Activated CD8-positive, alpha-beta memory T cell treated with anti-CD3 and anti-CD28 coated beads, Interleukin-2, amount 10 ng/mL, durations not matched to agents 7 days and 5 days (primary cell): ENCODE results near the gene TAS2R7. TPM values are rescaled to one million over a fixed set of nuclear protein-coding genes. Genes with fewer than 3 reads are reported as not detected.
A peak's percentile ranks its signal among the peaks of the same experiment; 100 is the strongest.

ENCODE experiments used
- ATAC-seq: fragments of 150-1000 bp; cut with Tn5 transposase; one replicate; pipeline ENCODE4 v1.10.0; 2021; ENCODE audit warnings: moderate library complexity
- CTCF ChIA-PET: fragments of 350-600 bp; sonication (Branson Sonifier 250); formaldehyde crosslinking; loops from one replicate; lab custom pipeline; 2021; ENCODE audit warnings: antibody characterized with exemption; lab: Charles Lee
- DNase-seq: peaks from one replicate; pipeline ENCODE4 v3.0.0-alpha.2; 2020
- H3K27ac Mint-ChIP-seq: one replicate; pipeline ENCODE4 v1.8.0; 2021; ENCODE audit warnings: mild to moderate bottlenecking, mixed read lengths
- H3K27me3 Mint-ChIP-seq: one replicate; pipeline ENCODE4 v1.8.0; 2021; ENCODE audit warnings: mixed read lengths
- H3K36me3 Mint-ChIP-seq: one replicate; pipeline ENCODE4 v1.8.0; 2021; ENCODE audit warnings: mild to moderate bottlenecking, mixed read lengths
- H3K4me1 Mint-ChIP-seq: one replicate; pipeline ENCODE4 v1.8.0; 2021; ENCODE audit warnings: mixed read lengths
- H3K4me3 Mint-ChIP-seq: one replicate; pipeline ENCODE4 v1.8.0; 2021; ENCODE audit warnings: mild to moderate bottlenecking, moderate library complexity, mixed read lengths
- H3K9me3 Mint-ChIP-seq: one replicate; pipeline ENCODE4 v1.8.0; 2022; ENCODE audit warnings: low read depth, mixed read lengths
- total RNA-seq, 2 experiments: library from RNA; stranded (reverse); gene quantifications; one replicate each; pipeline ENCODE4 v1.2.3, GENCODE V29; 2021

The TAS2R7 gene, protein sequence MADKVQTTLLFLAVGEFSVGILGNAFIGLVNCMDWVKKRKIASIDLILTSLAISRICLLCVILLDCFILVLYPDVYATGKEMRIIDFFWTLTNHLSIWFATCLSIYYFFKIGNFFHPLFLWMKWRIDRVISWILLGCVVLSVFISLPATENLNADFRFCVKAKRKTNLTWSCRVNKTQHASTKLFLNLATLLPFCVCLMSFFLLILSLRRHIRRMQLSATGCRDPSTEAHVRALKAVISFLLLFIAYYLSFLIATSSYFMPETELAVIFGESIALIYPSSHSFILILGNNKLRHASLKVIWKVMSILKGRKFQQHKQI
- not detected for total RNA-seq

DNA sequence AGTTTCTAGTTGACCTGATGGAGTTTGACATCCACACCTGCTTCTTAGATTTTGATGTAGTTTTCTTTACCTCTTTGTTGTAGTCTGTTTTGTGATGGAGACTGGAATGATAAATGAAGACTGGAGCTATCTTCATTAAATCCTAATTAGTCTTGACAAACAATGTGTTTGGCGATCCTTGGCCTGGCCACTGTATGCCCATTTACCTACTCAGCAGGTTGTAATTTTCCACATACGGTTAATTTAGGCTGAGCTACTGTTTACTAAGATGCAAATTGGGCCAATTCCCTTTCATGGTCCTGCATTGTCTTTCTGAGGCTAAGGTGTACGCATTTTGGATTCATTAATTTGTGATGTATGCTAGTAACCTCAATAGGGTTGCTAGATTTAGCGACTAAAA lies at the start of gene TAS2R7:
Gene TAS2R7, minus strand, starts transcription at position 41 of the 400 bp plus-strand sequence. CDS start 57 bp downstream, outside the sequence.
- ATAC-seq (no peak), DNase-seq (no peak)
- Mint-ChIP-seq H3K4me1 (no peaks in the 10 kb centered on the region), H3K36me3 (no peaks in the 10 kb centered on the region), H3K27ac (no peak within 1 kb of the TSS), H3K27me3 (peaks cover 54% of the 10 kb centered on the region), H3K9me3 (no peaks in the 10 kb centered on the region), H3K4me3 (no peak within 1 kb of the TSS)
- CTCF ChIA-PET: no interaction called here

DNA sequence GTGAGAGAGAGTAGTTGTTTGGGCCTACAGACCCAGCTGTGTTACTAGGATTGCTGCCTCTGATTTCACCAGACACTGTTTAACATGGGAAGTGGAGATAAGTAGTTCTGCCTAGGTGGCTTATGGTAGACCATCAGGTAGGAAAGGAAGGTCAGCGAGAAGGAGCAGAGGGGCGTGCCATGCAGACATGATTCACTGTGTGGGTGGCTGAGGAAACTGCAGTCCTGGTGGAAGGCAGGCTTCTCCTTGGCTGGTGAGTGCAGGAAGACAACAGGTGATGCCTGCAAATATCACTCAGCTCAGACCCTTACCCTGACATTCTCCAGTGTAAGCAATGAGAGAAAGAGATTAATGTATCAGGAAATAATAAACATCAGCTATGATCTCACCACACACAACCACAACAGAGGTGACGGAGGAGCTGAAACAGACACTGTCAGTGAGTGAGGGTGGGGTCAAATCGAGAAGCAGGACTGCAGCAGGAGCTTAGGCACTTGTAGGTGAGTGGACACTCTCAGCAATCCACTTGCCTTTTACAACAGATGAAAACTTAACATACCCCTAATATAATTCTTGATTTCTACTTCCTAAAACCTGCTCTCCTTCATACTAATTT lies 48.9 kb upstream of the TAS2R7 start:
- H3K4me3 Mint-ChIP-seq: no peak overlapping the region
- CTCF ChIA-PET: interaction anchor here (1.2 kb wide), 1 partner anchor 32 kb away, joined by 3 read pairs; the partner anchor contains the start of gene PRH1
- peaks cover 9% of the 10 kb centered on the region for H3K9me3 Mint-ChIP-seq
- peaks cover 43% of the 10 kb centered on the region for H3K36me3 Mint-ChIP-seq
- H3K27me3 Mint-ChIP-seq: no peaks in the 10 kb centered on the region
- DNase-seq: no peak
- peak overlapping the region; percentile 26 for H3K27ac Mint-ChIP-seq
- H3K4me1 Mint-ChIP-seq: peaks cover 38% of the 10 kb centered on the region
- no peak for ATAC-seq

DNA sequence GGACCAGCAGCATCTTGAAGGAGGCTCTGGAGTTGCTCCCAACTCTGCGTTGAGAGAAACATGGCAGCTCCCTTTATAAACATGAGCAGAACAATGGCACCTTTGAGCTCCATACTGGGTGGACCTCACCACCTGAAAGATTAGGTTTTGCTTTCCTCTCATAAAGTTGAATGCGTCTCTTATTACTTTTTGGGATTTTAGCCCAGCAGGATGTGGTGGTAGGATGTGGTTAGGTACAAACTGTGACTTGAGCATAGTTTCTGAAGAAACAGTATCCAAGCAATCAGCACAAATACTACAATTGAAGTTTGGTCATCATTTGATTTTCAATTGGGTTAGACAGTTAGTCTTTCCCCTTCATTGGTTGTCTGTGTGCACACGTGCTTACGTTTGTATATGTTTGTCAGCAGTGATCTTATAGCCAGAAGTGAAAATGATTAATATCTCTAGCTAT lies 47.0 kb upstream of the TAS2R7 start, which contains the start of gene PRR4:
Gene PRR4, minus strand, starts transcription at position 51 of the 454 bp plus-strand sequence. Its CDS starts 38 bp downstream, at position 13.
- Mint-ChIP-seq H3K9me3 (no peaks in the 10 kb centered on the region), H3K4me1 (peaks cover 38% of the 10 kb centered on the region), H3K4me3 (no peak within 1 kb of the TSS), H3K36me3 (peaks cover 34% of the 10 kb centered on the region), H3K27me3 (no peaks in the 10 kb centered on the region), H3K27ac (peak within 1 kb of the TSS; percentile 63)
- ATAC-seq (peak; percentile 85), DNase-seq (peak; percentile 82)
- CTCF ChIA-PET: no interaction called here

DNA sequence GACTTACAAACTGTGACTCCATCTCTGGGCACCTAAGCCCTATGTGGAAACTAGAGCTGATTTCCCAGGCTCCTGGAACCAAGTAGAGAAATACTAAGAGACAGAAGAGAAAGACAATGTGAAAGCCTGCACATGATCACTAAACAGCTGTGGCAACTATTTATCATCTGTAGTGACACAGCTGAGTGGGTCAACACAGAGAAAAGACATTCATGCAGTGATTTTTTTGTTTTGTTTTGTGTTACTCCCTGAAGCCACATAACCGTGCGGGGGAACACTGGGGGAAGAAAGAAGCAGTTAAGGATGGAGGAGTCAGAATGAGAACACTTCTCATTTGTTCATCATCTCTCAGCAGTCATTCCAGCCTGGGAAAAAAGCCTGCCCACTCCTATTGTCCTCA lies 45.3 kb upstream of the TAS2R7 start:
- Mint-ChIP-seq H3K27ac (no peak overlapping the region), H3K4me3 (no peak overlapping the region)
- CTCF ChIA-PET: no interaction called here

DNA sequence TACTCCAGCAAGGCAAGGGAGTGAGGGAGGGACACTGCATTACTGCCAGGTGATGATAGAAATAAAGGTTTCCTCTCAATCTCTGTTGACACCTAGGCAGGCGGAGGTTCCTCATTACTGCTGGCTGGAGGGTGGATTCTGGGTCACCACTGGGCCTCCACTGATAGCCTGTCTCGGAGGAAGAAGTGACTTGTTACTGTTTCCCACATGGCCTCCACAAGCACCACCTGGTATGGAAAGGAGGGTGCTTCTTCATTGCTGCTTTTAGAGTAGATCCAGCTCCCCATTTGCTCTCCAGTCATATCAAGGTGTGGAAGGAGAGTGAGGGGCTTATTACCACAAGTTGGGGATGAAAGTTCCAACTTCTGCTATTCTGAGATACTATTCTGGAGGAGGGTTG lies 40.4 kb upstream of the TAS2R7 start:
- Mint-ChIP-seq H3K9me3 (no peaks in the 10 kb centered on the region), H3K4me3 (no peak overlapping the region), H3K4me1 (no peaks in the 10 kb centered on the region), H3K27me3 (no peaks in the 10 kb centered on the region), H3K27ac (no peak overlapping the region), H3K36me3 (peaks cover 17% of the 10 kb centered on the region)
- DNase-seq (no peak), ATAC-seq (no peak)
- CTCF ChIA-PET: no interaction called here

More for the DNA sequence above, 45.3 kb upstream of the TAS2R7 start:
- Mint-ChIP-seq H3K27me3 (no peaks in the 10 kb centered on the region), H3K4me1 (peaks cover 38% of the 10 kb centered on the region), H3K9me3 (no peaks in the 10 kb centered on the region), H3K36me3 (peaks cover 34% of the 10 kb centered on the region)
- ATAC-seq (no peak), DNase-seq (no peak)

DNA sequence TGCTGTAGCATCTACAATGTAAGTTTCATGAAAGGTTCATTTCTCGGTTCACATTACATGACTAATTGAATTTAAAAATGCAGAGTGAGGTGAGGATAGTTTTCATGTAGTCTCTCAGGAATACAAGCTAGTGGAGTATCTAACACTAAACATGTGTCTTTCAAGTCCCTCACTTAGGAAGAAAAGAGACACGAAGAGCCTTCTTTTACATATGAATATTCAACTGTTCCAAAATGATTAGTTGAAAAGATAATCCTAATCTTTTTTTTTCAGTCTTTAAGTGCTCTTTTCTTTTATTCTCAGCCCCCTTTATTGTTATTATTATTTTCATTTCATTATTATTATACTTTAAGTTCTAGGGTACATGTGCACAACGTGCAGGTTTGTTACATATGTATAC lies 36.0 kb upstream of the TAS2R7 start:
- no peak for ATAC-seq
- Mint-ChIP-seq H3K36me3 (peaks cover 4% of the 10 kb centered on the region), H3K27me3 (no peaks in the 10 kb centered on the region), H3K9me3 (no peaks in the 10 kb centered on the region), H3K27ac (no peak overlapping the region), H3K4me3 (no peak overlapping the region), H3K4me1 (no peaks in the 10 kb centered on the region)
- DNase-seq: no peak
- CTCF ChIA-PET: no interaction called here

DNA sequence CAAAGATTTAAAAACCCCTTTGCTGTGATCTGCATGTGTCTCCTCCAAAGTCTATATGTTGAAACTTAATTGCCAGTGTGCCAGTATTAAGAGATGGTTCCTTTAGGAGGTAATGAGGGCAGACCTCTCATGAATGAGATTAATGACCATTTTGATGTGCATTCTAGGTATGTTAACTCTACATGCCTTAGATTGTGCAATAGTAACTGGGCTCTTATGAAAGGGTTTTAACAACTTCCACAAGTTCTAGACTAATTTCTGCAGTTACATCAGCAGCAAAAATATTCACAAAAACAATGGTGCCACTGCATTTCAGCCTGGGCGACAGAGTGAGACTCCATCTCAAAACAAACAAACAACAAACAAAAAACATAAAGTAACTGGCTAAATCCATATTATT lies 27.6 kb upstream of the TAS2R7 start:
- Mint-ChIP-seq H3K27me3 (no peaks in the 10 kb centered on the region), H3K36me3 (no peaks in the 10 kb centered on the region), H3K4me3 (no peak overlapping the region), H3K9me3 (no peaks in the 10 kb centered on the region), H3K27ac (no peak overlapping the region), H3K4me1 (no peaks in the 10 kb centered on the region)
- ATAC-seq (no peak), DNase-seq (no peak)
- CTCF ChIA-PET: no interaction called here

DNA sequence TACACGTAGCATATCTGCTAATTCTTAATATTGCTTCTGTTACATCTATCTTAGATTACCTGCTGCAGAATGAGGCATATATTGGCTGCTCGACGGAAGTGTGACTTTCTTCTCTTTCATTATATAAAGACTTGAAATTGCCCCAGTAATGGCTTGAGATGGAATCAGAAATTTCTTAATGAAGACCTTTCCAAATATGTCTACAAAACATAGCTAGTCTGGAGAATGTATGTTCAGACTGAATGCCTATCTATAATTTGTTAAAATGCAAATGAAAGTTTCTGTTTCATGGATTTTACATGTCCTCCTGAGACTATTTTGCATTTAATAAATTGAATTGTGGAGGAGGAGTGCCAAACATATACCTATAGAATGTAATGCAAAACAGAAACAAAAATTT lies 23.8 kb upstream of the TAS2R7 start, which contains the start of gene TAS2R10:
Gene TAS2R10, minus strand, starts transcription at position 101 of the 400 bp plus-strand sequence. Its CDS starts 89 bp downstream, at position 12.
- no peak within 1 kb of the TSS for H3K27ac Mint-ChIP-seq
- no peaks in the 10 kb centered on the region for H3K36me3 Mint-ChIP-seq
- DNase-seq: no peak
- H3K27me3 Mint-ChIP-seq: no peaks in the 10 kb centered on the region
- no peaks in the 10 kb centered on the region for H3K9me3 Mint-ChIP-seq
- ATAC-seq: no peak
- no peaks in the 10 kb centered on the region for H3K4me1 Mint-ChIP-seq
- CTCF ChIA-PET: no interaction called here
- H3K4me3 Mint-ChIP-seq: no peak within 1 kb of the TSS

DNA sequence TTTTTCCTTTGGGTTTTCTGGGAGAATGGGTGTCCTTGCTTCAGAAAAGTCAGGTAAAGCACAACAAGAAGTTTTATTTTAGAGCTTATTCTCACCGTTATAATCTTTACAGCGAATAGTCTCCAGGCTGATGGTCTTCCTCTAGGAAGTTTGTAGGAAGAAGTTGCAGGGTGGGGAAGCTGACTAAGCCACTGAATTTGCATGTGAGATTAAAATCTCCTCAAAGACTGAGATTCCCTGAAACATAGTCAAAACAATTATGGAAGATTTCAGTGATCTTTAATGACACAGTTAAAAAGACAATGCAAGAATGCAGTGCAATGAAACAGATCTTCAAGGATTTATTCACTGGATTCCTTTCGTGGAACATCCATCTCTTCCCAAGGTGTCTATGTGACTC lies 22.5 kb upstream of the TAS2R7 start:
- CTCF ChIA-PET: no interaction called here
- no peak for DNase-seq
- no peaks in the 10 kb centered on the region for H3K9me3 Mint-ChIP-seq

DNA sequence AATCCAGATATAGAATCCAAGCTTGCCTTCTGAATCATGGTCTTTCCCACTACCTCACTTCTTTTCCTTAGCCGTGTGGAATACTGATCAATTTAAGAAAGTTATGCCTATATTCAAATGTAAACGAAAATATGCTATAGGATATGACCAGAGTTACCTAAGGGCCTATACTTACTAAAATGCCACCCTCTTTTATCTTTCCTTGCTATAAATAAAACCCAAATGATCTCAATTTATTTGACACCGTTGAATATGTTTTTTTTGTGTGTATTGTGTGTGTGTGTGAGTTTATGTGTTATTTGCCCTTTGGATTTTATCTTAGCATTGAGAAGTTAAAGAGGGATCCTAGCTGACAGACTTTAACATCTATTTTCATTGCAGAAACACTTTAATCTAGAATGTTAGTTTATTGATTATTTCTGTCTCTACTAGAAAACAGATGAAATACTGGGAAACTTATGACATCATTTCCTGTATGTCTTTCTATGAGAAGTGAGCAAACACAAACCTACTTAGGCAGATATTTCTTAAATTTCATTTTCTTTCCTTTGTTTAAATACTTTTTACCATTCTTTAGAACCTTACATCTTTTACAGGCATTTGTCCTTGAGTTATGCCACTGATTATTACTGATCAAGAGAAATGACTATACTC lies 9.6 kb upstream of the TAS2R7 start:
- Mint-ChIP-seq H3K36me3 (no peaks in the 10 kb centered on the region), H3K27me3 (peaks cover 34% of the 10 kb centered on the region), H3K4me3 (no peak overlapping the region), H3K27ac (no peak overlapping the region), H3K4me1 (no peaks in the 10 kb centered on the region), H3K9me3 (no peaks in the 10 kb centered on the region)
- no peak for DNase-seq
- CTCF ChIA-PET: no interaction called here
- no peak for ATAC-seq

More for the DNA sequence above, 22.5 kb upstream of the TAS2R7 start:
- no peaks in the 10 kb centered on the region for H3K27me3 Mint-ChIP-seq
- no peak overlapping the region for H3K4me3 Mint-ChIP-seq
- no peaks in the 10 kb centered on the region for H3K4me1 Mint-ChIP-seq
- no peak for ATAC-seq
- H3K36me3 Mint-ChIP-seq: no peaks in the 10 kb centered on the region
- H3K27ac Mint-ChIP-seq: no peak overlapping the region

DNA sequence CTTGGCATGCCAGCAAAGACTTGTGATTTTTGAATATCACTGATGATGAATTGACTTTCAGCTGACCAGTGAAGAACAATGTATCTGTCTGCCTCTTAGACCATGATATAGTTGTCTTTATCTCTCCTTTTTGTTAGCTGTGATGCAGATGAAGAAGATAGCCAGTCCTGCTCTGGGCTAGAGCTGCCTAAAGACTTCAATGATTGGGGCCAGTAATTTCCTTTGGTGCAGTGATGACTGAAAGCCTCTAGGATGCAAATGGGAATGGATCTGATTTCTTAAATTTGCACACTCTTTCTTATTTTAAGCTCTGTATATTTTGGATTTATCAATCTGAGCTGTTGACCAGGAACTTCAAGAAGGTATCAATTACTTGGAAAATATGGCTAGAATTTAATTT lies 7.6 kb upstream of the TAS2R7 start, which contains the start of gene TAS2R9:
Gene TAS2R9, minus strand, starts transcription at position 101 of the 400 bp plus-strand sequence. Its CDS starts 93 bp downstream, at position 8.
- Mint-ChIP-seq H3K9me3 (no peaks in the 10 kb centered on the region), H3K27me3 (peaks cover 46% of the 10 kb centered on the region), H3K4me1 (no peaks in the 10 kb centered on the region), H3K36me3 (no peaks in the 10 kb centered on the region), H3K4me3 (no peak within 1 kb of the TSS), H3K27ac (no peak within 1 kb of the TSS)
- no peak for DNase-seq
- ATAC-seq: no peak
- CTCF ChIA-PET: no interaction called here

DNA sequence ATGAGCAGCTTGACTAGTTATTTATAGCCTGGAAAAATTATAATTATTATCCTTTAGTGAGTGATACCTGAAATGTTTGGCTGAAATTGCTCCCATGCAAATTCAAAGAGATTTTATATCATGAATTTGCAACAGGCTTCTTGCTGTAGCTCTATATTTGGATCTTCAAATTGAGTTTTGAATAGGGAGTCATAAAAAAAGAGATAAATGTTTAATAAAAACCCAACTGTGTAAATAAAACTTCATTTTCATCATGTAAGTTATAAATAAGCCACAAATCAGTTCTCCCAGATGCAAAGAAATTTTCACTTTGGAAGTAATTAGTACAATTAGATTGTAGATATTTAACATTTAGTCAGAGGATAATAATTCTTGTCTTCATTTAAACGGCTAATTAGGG lies 4.8 kb upstream of the TAS2R7 start, which contains the start of gene TAS2R8:
Gene TAS2R8, minus strand, starts transcription at position 101 of the 400 bp plus-strand sequence. CDS start 306 bp downstream, outside the sequence.
- Mint-ChIP-seq H3K27me3 (peaks cover 47% of the 10 kb centered on the region), H3K9me3 (no peaks in the 10 kb centered on the region), H3K36me3 (no peaks in the 10 kb centered on the region), H3K4me3 (no peak within 1 kb of the TSS), H3K27ac (no peak within 1 kb of the TSS), H3K4me1 (no peaks in the 10 kb centered on the region)
- DNase-seq: no peak
- no peak for ATAC-seq
- CTCF ChIA-PET: no interaction called here

DNA sequence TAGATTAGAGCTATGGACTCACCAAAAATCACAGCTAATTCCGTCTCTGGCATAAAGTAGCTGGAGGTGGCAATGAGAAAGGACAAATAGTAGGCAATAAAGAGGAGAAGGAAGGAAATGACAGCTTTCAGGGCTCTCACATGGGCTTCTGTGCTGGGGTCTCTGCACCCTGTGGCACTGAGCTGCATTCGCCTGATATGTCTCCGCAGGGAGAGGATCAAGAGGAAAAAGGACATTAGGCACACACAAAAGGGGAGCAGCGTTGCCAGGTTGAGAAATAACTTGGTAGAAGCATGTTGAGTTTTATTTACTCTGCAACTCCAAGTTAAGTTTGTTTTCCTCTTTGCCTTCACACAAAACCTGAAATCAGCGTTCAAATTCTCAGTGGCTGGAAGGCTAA lies 686 bp downstream of the TAS2R7 start:
- H3K4me1 Mint-ChIP-seq: no peaks in the 10 kb centered on the region
- no peaks in the 10 kb centered on the region for H3K9me3 Mint-ChIP-seq
- H3K27ac Mint-ChIP-seq: no peak overlapping the region
- CTCF ChIA-PET: no interaction called here
- no peaks in the 10 kb centered on the region for H3K36me3 Mint-ChIP-seq
- no peak for DNase-seq
- peaks cover 59% of the 10 kb centered on the region for H3K27me3 Mint-ChIP-seq
- H3K4me3 Mint-ChIP-seq: no peak overlapping the region
- no peak for ATAC-seq
